ENCODE data around the gene OR1E1. TPM values are rescaled to one million over a fixed set of nuclear protein-coding genes. Genes with fewer than 3 reads are reported as not detected.
"Not testable (repeated sequence)": the region's sequence is repeated elsewhere in the genome, so short reads cannot be mapped to it uniquely, and the experiment has no call there.

Gene OR1E1
- total and polyA plus RNA-seq, 2 of the 4 experiments (the other 2 are of a cell fraction) = not detected

GRCh38 chr17:3411070-3411469 is 12.9 kb upstream of the OR1E1 start, which contains the start of gene OR3A3:
Gene OR3A3 (plus strand): TSS chr17:3411370.
- no TSS peak for BruUV-seq (replicated peaks)
- no peaks in the 10 kb centered on the region for H3K9me1 ChIP-seq (ENCODE audit: insufficient read depth, low read length)
- dilution Hi-C loops (cut with HindIII; ENCODE audit: low sequenced_read_pairs, unreplicated experiment) (no loop called here), in situ Hi-C loops (cut with MboI; ENCODE audit: low sequenced_read_pairs) (no loop called here), intact Hi-C loops (cut with micrococcal nuclease) (no loop called here)
- TF ChIP-seq FOS (IDR thresholded peaks at IDR 0.05; ENCODE audit: low read depth, low read length) (no peak), NFE2L2 (IDR thresholded peaks at IDR 0.05; ENCODE audit: low read depth, low read length) (no peak), MAZ (IDR thresholded peaks at IDR 0.05; ENCODE audit: borderline replicate concordance, low read depth, low read length) (no peak), SMC3 (IDR thresholded peaks at IDR 0.05; ENCODE audit: low read depth, low read length) (no peak), CEBPB (IDR thresholded peaks at IDR 0.05; ENCODE audit: low read depth, low read length) (no peak), POLR2A (IDR thresholded peaks at IDR 0.05; ENCODE audit: low read depth, low read length) (no peak)
- no peaks in the 10 kb centered on the region for H3K27me3 ChIP-seq (ENCODE audit: control insufficient read depth, insufficient read depth, low read length)
- H2BK15ac ChIP-seq (ENCODE audit: low read depth, low read length) = no peak within 1 kb of the TSS
- ATAC-seq (ENCODE audit: low read depth) (no peak), DNase-seq (no peak)
- ChIA-PET CTCF (no interaction called here), POLR2A (ENCODE audit: unreplicated experiment) (no interaction called here)
- no peaks in the 10 kb centered on the region for H4K20me1 ChIP-seq (ENCODE audit: insufficient read depth, low read length)
- peaks cover 10% of the 10 kb centered on the region for H3K9me3 ChIP-seq (ENCODE audit: control insufficient read depth, insufficient read depth, low read length)
- no peak within 1 kb of the TSS for H2BK120ac ChIP-seq (ENCODE audit: low read depth, low read length)
- H2BK5ac ChIP-seq (ENCODE audit: low read depth, low read length, poor library complexity, severe bottlenecking) = no peak within 1 kb of the TSS
- no peak within 1 kb of the TSS for H2AK5ac ChIP-seq (ENCODE audit: low read depth, low read length)
- H3K4ac ChIP-seq (ENCODE audit: low read depth, low read length) = no peak within 1 kb of the TSS
- no peak within 1 kb of the TSS for H3K14ac ChIP-seq (replicated peaks; ENCODE audit: low read depth, low read length)
- no peak within 1 kb of the TSS for H3K9ac ChIP-seq (ENCODE audit: low read depth, low read length)
- H3K4me2 ChIP-seq (ENCODE audit: low read depth, low read length) = no peak within 1 kb of the TSS
- H2AK9ac ChIP-seq (replicated peaks; ENCODE audit: low read depth, low read length, poor library complexity) = no peak within 1 kb of the TSS
- no peak within 1 kb of the TSS for H2AFZ ChIP-seq (replicated peaks; ENCODE audit: low read length, poor library complexity)
- no peak within 1 kb of the TSS for H4K5ac ChIP-seq (ENCODE audit: low read depth, low read length)
- H2BK20ac ChIP-seq (ENCODE audit: low read depth, low read length) = no peak within 1 kb of the TSS
- no peak within 1 kb of the TSS for H3K18ac ChIP-seq (ENCODE audit: low read depth, low read length)
- no peaks in the 10 kb centered on the region for H3K36me3 ChIP-seq (ENCODE audit: control insufficient read depth, insufficient read depth, low read length)
- H3K27ac ChIP-seq (ENCODE audit: insufficient read depth, low read length) = no peak within 1 kb of the TSS
- H3K23ac ChIP-seq (ENCODE audit: low read depth, low read length) = no peak within 1 kb of the TSS
- H3K56ac ChIP-seq (ENCODE audit: extremely low read depth, insufficient read depth, low read length) = no peak within 1 kb of the TSS
- H3K4me3 ChIP-seq (ENCODE audit: insufficient read depth, low read depth, low read length) = no peak within 1 kb of the TSS
- H4K91ac ChIP-seq (ENCODE audit: insufficient read depth, low read depth, low read length) = no peak within 1 kb of the TSS
- H4K8ac ChIP-seq (ENCODE audit: low read depth in 2 of 2, low read length in 2 of 2) = no peak within 1 kb of the TSS
- no peaks in the 10 kb centered on the region for H3K4me1 ChIP-seq (ENCODE audit: control insufficient read depth, insufficient read depth, low read length)
- no peaks in the 10 kb centered on the region for H3K79me1 ChIP-seq (ENCODE audit: low read depth in 1 of 2, low read length in 2 of 2)
- no CpG with 5 or more reads among the region's 3 CpGs for WGBS, 2 experiments (ENCODE audit: extremely low coverage in 2 of 2, insufficient read length in 1 of 2)

DNA sequence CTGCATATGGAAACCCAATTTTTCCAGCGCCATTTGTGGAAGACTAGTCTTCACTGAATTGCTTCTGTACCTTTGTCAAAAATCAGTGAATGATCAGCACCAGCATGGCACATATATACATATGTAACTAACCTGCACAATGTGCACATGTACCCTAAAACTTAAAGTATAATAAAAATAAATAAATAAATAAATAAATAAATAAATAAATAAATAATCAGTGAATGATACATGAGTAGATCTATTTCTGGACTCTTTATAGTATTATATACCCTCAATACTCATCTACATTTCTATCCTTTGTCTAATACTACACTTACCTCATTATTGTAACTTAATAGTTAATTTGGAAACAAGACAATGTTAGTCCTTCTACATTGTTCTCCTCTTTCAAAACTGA is 5.6 kb upstream of the OR1E1 start:
- H3K4ac ChIP-seq (ENCODE audit: low read depth, low read length); CTCF ChIA-PET; H3K36me3 ChIP-seq (ENCODE audit: control insufficient read depth, insufficient read depth, low read length); H3K9me1 ChIP-seq (ENCODE audit: insufficient read depth, low read length); H4K8ac ChIP-seq (ENCODE audit: low read depth in 2 of 2, low read length in 2 of 2); H3K23ac ChIP-seq (ENCODE audit: low read depth, low read length); H2AK5ac ChIP-seq (ENCODE audit: low read depth, low read length); dilution Hi-C loops (cut with HindIII; ENCODE audit: low sequenced_read_pairs, unreplicated experiment); H2AK9ac ChIP-seq (replicated peaks; ENCODE audit: low read depth, low read length, poor library complexity); DNase-seq; H2BK120ac ChIP-seq (ENCODE audit: low read depth, low read length); in situ Hi-C loops (cut with MboI; ENCODE audit: low sequenced_read_pairs); ATAC-seq (ENCODE audit: low read depth); H3K27me3 ChIP-seq (ENCODE audit: control insufficient read depth, insufficient read depth, low read length); H3K9ac ChIP-seq (ENCODE audit: low read depth, low read length); H3K14ac ChIP-seq (replicated peaks; ENCODE audit: low read depth, low read length); H3K4me1 ChIP-seq (ENCODE audit: control insufficient read depth, insufficient read depth, low read length); H2BK5ac ChIP-seq (ENCODE audit: low read depth, low read length, poor library complexity, severe bottlenecking); H4K20me1 ChIP-seq (ENCODE audit: insufficient read depth, low read length); BruUV-seq (replicated peaks); POLR2A ChIA-PET (ENCODE audit: unreplicated experiment); H3K9me3 ChIP-seq (ENCODE audit: control insufficient read depth, insufficient read depth, low read length); H4K5ac ChIP-seq (ENCODE audit: low read depth, low read length); H2BK20ac ChIP-seq (ENCODE audit: low read depth, low read length); H3K18ac ChIP-seq (ENCODE audit: low read depth, low read length); H3K56ac ChIP-seq (ENCODE audit: extremely low read depth, insufficient read depth, low read length); H2AFZ ChIP-seq (replicated peaks; ENCODE audit: low read length, poor library complexity); H2BK15ac ChIP-seq (ENCODE audit: low read depth, low read length); H3K4me3 ChIP-seq (ENCODE audit: insufficient read depth, low read depth, low read length); H3K79me1 ChIP-seq (ENCODE audit: low read depth in 1 of 2, low read length in 2 of 2); H3K27ac ChIP-seq (ENCODE audit: insufficient read depth, low read length); H3K4me2 ChIP-seq (ENCODE audit: low read depth, low read length); intact Hi-C loops (cut with micrococcal nuclease); H4K91ac ChIP-seq (ENCODE audit: insufficient read depth, low read depth, low read length): not testable (repeated sequence)
- WGBS, 2 experiments (ENCODE audit: extremely low coverage in 2 of 2, insufficient read length in 1 of 2) = no CpG with 5 or more reads among the region's 1 CpG
